HepG2 (cell line): ENCODE data around the gene KMT2B. TPM values are rescaled to one million over a fixed set of nuclear protein-coding genes. Genes with fewer than 3 reads are reported as not detected.

Experiments used
- ATAC-seq: fragments of 200-7000 bp; cut with Tn5 transposase; 3 replicates; pipeline ENCODE4 v1.9.1; 2020; ENCODE audit warnings: mild to moderate bottlenecking, moderate library complexity
- BruUV-seq: library from RNA; stranded (reverse); fragments of 400-500 nt; replicated peaks from 2 replicates; lab custom pipeline; 2021; lab: Mats Ljungman, UMichigan
- CTCF ChIA-PET: fragments of 300-600 bp; formaldehyde crosslinking; extraction: SDS; loops from one replicate; lab custom pipeline; 2021; ENCODE audit warnings: low total read pairs, inconsistent platforms, low intra/inter-chr PET ratio; lab: Yijun Ruan, JAX
- POLR2A ChIA-PET: fragments of 350-600 bp; sonication (Branson Sonifier 250); formaldehyde crosslinking; loops from one replicate; lab custom pipeline; 2020; ENCODE audit warnings: antibody characterized with exemption, inconsistent platforms; lab: Yijun Ruan, JAX
- DNase-seq: peaks from one replicate; pipeline ENCODE4 v3.0.0-alpha.2; 2015; ENCODE audit warnings: low spot score
- FAIRE-seq: peaks from 3 replicates; lab custom pipeline; 2011; peaks lifted over from hg19 to GRCh38; lab: Jason Lieb, UNC
- H2AFZ ChIP-seq: one replicate; pipeline ENCODE4 v1.6.1; 2011; ENCODE audit warnings: low read length, inconsistent platforms
- H3K27ac ChIP-seq: fragments of 300-600 bp; 3 replicates; pipeline ENCODE4 v1.8.0; 2011; ENCODE audit warnings: mixed run types, mild to moderate bottlenecking, mixed read lengths, low read length, inconsistent platforms; ENCODE audit not compliant: insufficient read depth; ENCODE audit errors: extremely low read length
- H3K27me3 ChIP-seq, 2 experiments: fragments of 200-600 bp in 1 of 2; 2 replicates in 1 of 2; 3 replicates in 1 of 2; pipeline versions ENCODE4 v1.6.0 to v1.8.0; 2011; ENCODE audit warnings: low read length in 2 of 2, mild to moderate bottlenecking in 2 of 2, moderate library complexity in 2 of 2, inconsistent platforms in 1 of 2; ENCODE audit not compliant: insufficient read depth in 2 of 2, control insufficient read depth in 1 of 2
- H3K36me3 ChIP-seq, 2 experiments: fragments of 200-600 bp in 1 of 2; replicated peaks in 1 of 2; 2 replicates in 1 of 2; 3 replicates in 1 of 2; pipeline versions ENCODE4 v1.5.1 to v1.8.0; 2011; ENCODE audit warnings: low read length in 2 of 2, inconsistent platforms in 1 of 2; ENCODE audit not compliant: insufficient read depth in 2 of 2, control insufficient read depth in 1 of 2
- H3K4me1 ChIP-seq: 2 replicates; pipeline ENCODE4 v1.5.1; 2012; ENCODE audit warnings: low read length, inconsistent platforms; ENCODE audit not compliant: insufficient read depth
- H3K4me2 ChIP-seq: 2 replicates; pipeline ENCODE4 v1.6.0; 2011; ENCODE audit warnings: low read depth, low read length, inconsistent platforms
- H3K4me3 ChIP-seq, 3 experiments: fragments of 200-600 bp in 1 of 3; sonication (generic), shearing (Covaris generic) in 1 of 3; replicated peaks in 1 of 3; 2 replicates each; pipeline ENCODE4 v1.5.1; 2011 to 2016; ENCODE audit warnings: low read length in 3 of 3, inconsistent platforms in 2 of 3, low read depth in 2 of 3, mild to moderate bottlenecking in 2 of 3, control low read depth in 1 of 3, mixed read lengths in 1 of 3; ENCODE audit not compliant: insufficient read depth in 1 of 3
- H3K79me2 ChIP-seq: one replicate; pipeline ENCODE4 v1.6.1; 2011; ENCODE audit warnings: low read length, inconsistent platforms; ENCODE audit not compliant: insufficient read depth
- H3K9ac ChIP-seq: 2 replicates; pipeline ENCODE4 v1.6.0; 2011; ENCODE audit warnings: mild to moderate bottlenecking, low read depth, low read length, inconsistent platforms; ENCODE audit not compliant: insufficient read depth
- H3K9me3 ChIP-seq: 2 replicates; pipeline ENCODE4 v1.5.1; 2012; ENCODE audit warnings: mild to moderate bottlenecking, low read length
- H4K20me1 ChIP-seq: 2 replicates; pipeline ENCODE4 v1.6.0; 2011; ENCODE audit warnings: inconsistent platforms, mild to moderate bottlenecking, low read length, moderate library complexity; ENCODE audit not compliant: insufficient read depth
- CBX2 ChIP-seq, 2 experiments: fragments of 200-600 bp in 1 of 2; sonication (generic); formaldehyde crosslinking in 1 of 2; IDR thresholded peaks; 2 replicates each; pipeline versions ENCODE4 v1.7.0 to v1.8.1; 2018 to 2022; ENCODE audit warnings: low read depth in 2 of 2, low read length in 1 of 2, mild to moderate bottlenecking in 1 of 2, missing genetic modification reagents in 1 of 2
- CCDC6 ChIP-seq: sonication (generic); formaldehyde crosslinking; IDR thresholded peaks from 2 replicates; pipeline ENCODE4 v1.8.1; 2022; ENCODE audit warnings: mild to moderate bottlenecking, missing genetic modification reagents, moderate library complexity
- HDAC6 ChIP-seq: fragments of 200-600 bp; sonication (generic); IDR thresholded peaks from 2 replicates; pipeline ENCODE4 v1.7.0; 2017; ENCODE audit warnings: mild to moderate bottlenecking, antibody characterized with exemption, low read length, low read depth
- HNF4G ChIP-seq, 2 experiments: sonication (generic) in 1 of 2; formaldehyde crosslinking in 1 of 2; IDR thresholded peaks; 2 replicates each; pipeline versions ENCODE4 v1.4.0 to v1.6.1; 2011 to 2020; ENCODE audit warnings: borderline replicate concordance in 2 of 2, low read depth in 2 of 2, mild to moderate bottlenecking in 2 of 2, low read length in 1 of 2, missing genetic modification reagents in 1 of 2, moderate library complexity in 1 of 2
- HNRNPH1 ChIP-seq: fragments of 200-400 bp; formaldehyde crosslinking; optimal IDR thresholded peaks from 2 replicates; pipeline ENCODE3; 2017; ENCODE audit warnings: mild to moderate bottlenecking, low read depth, low read length
- JUND ChIP-seq: sonication (generic); formaldehyde crosslinking; IDR thresholded peaks from 2 replicates; pipeline ENCODE4 v1.8.0; 2022; ENCODE audit warnings: mild to moderate bottlenecking, missing genetic modification reagents
- SIN3A ChIP-seq: IDR thresholded peaks from 2 replicates; pipeline ENCODE4 v1.6.1; 2011; ENCODE audit warnings: low read depth, mild to moderate bottlenecking, control low read depth, low read length, borderline replicate concordance
- ZBTB38 ChIP-seq: sonication (generic); formaldehyde crosslinking; IDR thresholded peaks from 2 replicates; pipeline ENCODE4 v1.5.1; 2020; ENCODE audit warnings: mild to moderate bottlenecking, missing genetic modification reagents
- ZFYVE20 ChIP-seq: sonication (generic); formaldehyde crosslinking; IDR thresholded peaks from 2 replicates; pipeline ENCODE4 v1.8.0; 2023; ENCODE audit warnings: low read depth, mild to moderate bottlenecking, moderate library complexity, missing genetic modification reagents, borderline replicate concordance
- ZNF17 ChIP-seq: sonication (generic); formaldehyde crosslinking; IDR thresholded peaks from 2 replicates; pipeline ENCODE4 v1.5.0; 2020; ENCODE audit warnings: mild to moderate bottlenecking, missing genetic modification reagents
- ZNF383 ChIP-seq: sonication (generic); formaldehyde crosslinking; IDR thresholded peaks from 2 replicates; pipeline ENCODE4 v1.4.0; 2020; ENCODE audit warnings: missing genetic modification reagents, mild to moderate bottlenecking, borderline replicate concordance
- ZNF598 ChIP-seq: sonication (generic); formaldehyde crosslinking; IDR thresholded peaks from 2 replicates; pipeline ENCODE4 v1.5.1; 2020; ENCODE audit warnings: mild to moderate bottlenecking, missing genetic modification reagents, borderline replicate concordance
- ZNF879 ChIP-seq: sonication (generic); formaldehyde crosslinking; IDR thresholded peaks from 2 replicates; pipeline ENCODE4 v1.8.1; 2023; ENCODE audit warnings: missing genetic modification reagents
- ZSCAN30 ChIP-seq: sonication (generic); formaldehyde crosslinking; IDR thresholded peaks from 2 replicates; pipeline ENCODE4 v1.5.0; 2020; ENCODE audit warnings: mild to moderate bottlenecking, missing genetic modification reagents
- WGBS: methylation state at CpG from one replicate; pipeline ENCODE4 v1.1.6; 2017; ENCODE audit warnings: low lambda C conversion rate; 5-methylcytosine and 5-hydroxymethylcytosine counted together
- in situ Hi-C: cut with HindIII; loops from 2 replicates; pipeline ENCODE4 v1.10.0; 2017; ENCODE audit warnings: low pct_unique_long_range_greater_than_20kb; ENCODE audit not compliant: extremely low pct_ligation_motif_present
- intact Hi-C: fragments of 100-400 bp; cut with micrococcal nuclease; formaldehyde crosslinking; loops from one replicate; pipeline ENCODE4 v1.10.0; 2022; ENCODE audit not compliant: unreplicated experiment
- polyA plus RNA-seq, 8 experiments: library from polyadenylated mRNA; depleted of rRNA in 3 of 8; stranded (reverse) in 7 of 8; unstranded in 1 of 8; fragments of >200 nt; fragmentation: Illumina TruSeq in 4 of 8; extraction: Trizol in 4 of 8; gene quantifications; 2 replicates each; pipeline versions ENCODE4 v1.2.1 to v1.2.3, GENCODE V29; 2011 to 2016; ENCODE audit warnings: low read depth in 4 of 8, missing spikeins in 1 of 8, mixed read lengths in 1 of 8; ENCODE audit not compliant: insufficient read depth in 1 of 8
- total RNA-seq, 5 experiments: library from RNA; depleted of rRNA; stranded (reverse); fragments of >200 nt; fragmentation: Illumina TruSeq; extraction: Trizol; gene quantifications; 2 replicates each; pipeline ENCODE4 v1.2.3, GENCODE V29; 2016; ENCODE audit warnings: low read depth in 1 of 5
- TF ChIP-seq, protein P1 (sequence below): sonication (generic); formaldehyde crosslinking; conservative IDR thresholded peaks from 2 replicates; pipeline ENCODE4 v1.4.0; 2020; ENCODE audit warnings: mild to moderate bottlenecking, missing genetic modification reagents, moderate library complexity
- TF ChIP-seq, protein P2 (sequence below): sonication (generic); formaldehyde crosslinking; IDR thresholded peaks from 2 replicates; pipeline ENCODE4 v1.5.0; 2020; ENCODE audit warnings: missing genetic modification reagents
- TF ChIP-seq, protein P3 (sequence below): sonication (generic); formaldehyde crosslinking; IDR thresholded peaks from 2 replicates; pipeline ENCODE4 v1.8.0; 2022; ENCODE audit warnings: missing genetic modification reagents, mild to moderate bottlenecking, inconsistent platforms, borderline replicate concordance

Gene KMT2B
- total and polyA plus RNA-seq, 2 of the 13 experiments (the other 11 are each of a cell fraction or from before 2014, with no cell fraction given): 6.2 to 16.9 TPM

DNA sequence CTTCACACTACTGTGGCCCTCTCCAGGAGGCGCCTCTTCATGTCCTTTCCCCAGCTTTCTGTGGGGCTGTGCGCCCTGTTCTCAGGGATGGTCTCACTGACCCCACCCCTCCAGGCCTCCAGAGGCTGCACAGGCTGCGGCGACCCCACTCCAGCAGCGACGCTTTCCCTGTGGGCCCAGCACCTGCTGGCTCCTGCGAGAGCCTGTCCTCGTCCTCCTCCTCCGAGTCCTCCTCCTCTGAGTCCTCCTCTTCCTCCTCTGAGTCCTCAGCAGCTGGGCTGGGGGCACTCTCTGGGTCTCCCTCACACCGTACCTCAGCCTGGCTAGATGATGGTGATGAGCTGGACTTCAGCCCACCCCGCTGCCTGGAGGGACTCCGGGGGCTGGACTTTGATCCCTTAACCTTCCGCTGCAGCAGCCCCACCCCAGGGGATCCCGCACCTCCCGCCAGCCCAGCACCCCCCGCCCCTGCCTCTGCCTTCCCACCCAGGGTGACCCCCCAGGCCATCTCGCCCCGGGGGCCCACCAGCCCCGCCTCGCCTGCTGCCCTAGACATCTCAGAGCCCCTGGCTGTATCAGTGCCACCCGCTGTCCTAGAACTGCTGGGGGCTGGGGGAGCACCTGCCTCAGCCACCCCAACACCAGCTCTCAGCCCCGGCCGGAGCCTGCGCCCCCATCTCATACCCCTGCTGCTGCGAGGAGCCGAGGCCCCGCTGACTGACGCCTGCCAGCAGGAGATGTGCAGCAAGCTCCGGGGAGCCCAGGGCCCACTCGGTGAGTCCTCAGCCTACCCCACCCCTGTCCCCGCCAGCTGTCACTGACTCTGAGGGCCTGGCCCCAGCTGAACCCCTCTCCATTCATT, 68.7 kb downstream of the KMT2B start:
- Histone ChIP-seq H3K4me2 (peak overlapping the region; percentile 45), H4K20me1 (no peaks in the 10 kb centered on the region), H3K4me1 (peaks cover 40% of the 10 kb centered on the region), H3K9ac (no peak overlapping the region), H3K9me3 (no peaks in the 10 kb centered on the region), H3K79me2 (no peaks in the 10 kb centered on the region), H3K4me3 (peak overlapping the region in 1 of 3 experiments; percentile 43; a peak in 1 of 6 replicates), H3K36me3 (no peaks in the 10 kb centered on the region; a peak in 1 of 5 replicates), H2AFZ (no peak overlapping the region), H3K27me3 (no peaks in the 10 kb centered on the region), H3K27ac (no peak overlapping the region)
- FAIRE-seq (no peak), DNase-seq (no peak), ATAC-seq (peak; percentile 3; the same call in 2 of the 3 replicates)
- CTCF ChIA-PET: no interaction called here
- WGBS: 55% methylated on average over 21 of the region's 31 CpGs
- POLR2A ChIA-PET: interaction anchor here (1.0 to 1.5 kb wide), 3 partner anchors 39 to 46 kb away, joined by 3 to 5 read pairs (median 4); partner anchors contain the start of genes LIN37 and PSENEN
- in situ Hi-C loops: no loop called here
- no TSS peak for BruUV-seq
- intact Hi-C loops: no loop called here
- peak; percentile 19; the same call in 1 of the 2 replicates for TF ChIP-seq ZBTB38 (CRISPR knock-in tag)
- peak; percentile 83 for TF ChIP-seq HNF4G (IDR thresholded peaks at IDR 0.05; ENCODE audit: borderline replicate concordance, low read depth, low read length)
- peak; percentile 56; the same call in 1 of the 2 replicates for TF ChIP-seq HNF4G (CRISPR knock-in tag; IDR thresholded peaks at IDR 0.05; ENCODE audit: borderline replicate concordance, low read depth)
- no peak for TF ChIP-seq ZFYVE20 (CRISPR knock-in tag)
- TF ChIP-seq HDAC6: no peak
- TF ChIP-seq CBX2 (IDR thresholded peaks at IDR 0.05; ENCODE audit: low read depth, low read length): no peak
- TF ChIP-seq CBX2 (CRISPR knock-in tag; IDR thresholded peaks at IDR 0.05; ENCODE audit: low read depth): no peak
- TF ChIP-seq, protein P1, sequence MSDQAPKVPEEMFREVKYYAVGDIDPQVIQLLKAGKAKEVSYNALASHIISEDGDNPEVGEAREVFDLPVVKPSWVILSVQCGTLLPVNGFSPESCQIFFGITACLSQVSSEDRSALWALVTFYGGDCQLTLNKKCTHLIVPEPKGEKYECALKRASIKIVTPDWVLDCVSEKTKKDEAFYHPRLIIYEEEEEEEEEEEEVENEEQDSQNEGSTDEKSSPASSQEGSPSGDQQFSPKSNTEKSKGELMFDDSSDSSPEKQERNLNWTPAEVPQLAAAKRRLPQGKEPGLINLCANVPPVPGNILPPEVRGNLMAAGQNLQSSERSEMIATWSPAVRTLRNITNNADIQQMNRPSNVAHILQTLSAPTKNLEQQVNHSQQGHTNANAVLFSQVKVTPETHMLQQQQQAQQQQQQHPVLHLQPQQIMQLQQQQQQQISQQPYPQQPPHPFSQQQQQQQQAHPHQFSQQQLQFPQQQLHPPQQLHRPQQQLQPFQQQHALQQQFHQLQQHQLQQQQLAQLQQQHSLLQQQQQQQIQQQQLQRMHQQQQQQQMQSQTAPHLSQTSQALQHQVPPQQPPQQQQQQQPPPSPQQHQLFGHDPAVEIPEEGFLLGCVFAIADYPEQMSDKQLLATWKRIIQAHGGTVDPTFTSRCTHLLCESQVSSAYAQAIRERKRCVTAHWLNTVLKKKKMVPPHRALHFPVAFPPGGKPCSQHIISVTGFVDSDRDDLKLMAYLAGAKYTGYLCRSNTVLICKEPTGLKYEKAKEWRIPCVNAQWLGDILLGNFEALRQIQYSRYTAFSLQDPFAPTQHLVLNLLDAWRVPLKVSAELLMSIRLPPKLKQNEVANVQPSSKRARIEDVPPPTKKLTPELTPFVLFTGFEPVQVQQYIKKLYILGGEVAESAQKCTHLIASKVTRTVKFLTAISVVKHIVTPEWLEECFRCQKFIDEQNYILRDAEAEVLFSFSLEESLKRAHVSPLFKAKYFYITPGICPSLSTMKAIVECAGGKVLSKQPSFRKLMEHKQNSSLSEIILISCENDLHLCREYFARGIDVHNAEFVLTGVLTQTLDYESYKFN: peak; percentile 69
- TF ChIP-seq JUND (CRISPR knock-in tag): no peak
- TF ChIP-seq ZSCAN30 (CRISPR knock-in tag): no peak
- no peak for TF ChIP-seq ZNF383 (CRISPR knock-in tag)
- TF ChIP-seq ZNF17: no peak
- peak; percentile 68; the same call in 1 of the 2 replicates for TF ChIP-seq ZNF598 (CRISPR knock-in tag)
- TF ChIP-seq SIN3A: peak; percentile 27; the same call in 1 of the 2 replicates
- TF ChIP-seq, protein P2, sequence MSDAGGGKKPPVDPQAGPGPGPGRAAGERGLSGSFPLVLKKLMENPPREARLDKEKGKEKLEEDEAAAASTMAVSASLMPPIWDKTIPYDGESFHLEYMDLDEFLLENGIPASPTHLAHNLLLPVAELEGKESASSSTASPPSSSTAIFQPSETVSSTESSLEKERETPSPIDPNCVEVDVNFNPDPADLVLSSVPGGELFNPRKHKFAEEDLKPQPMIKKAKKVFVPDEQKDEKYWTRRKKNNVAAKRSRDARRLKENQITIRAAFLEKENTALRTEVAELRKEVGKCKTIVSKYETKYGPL: no peak
- TF ChIP-seq, protein P3, sequence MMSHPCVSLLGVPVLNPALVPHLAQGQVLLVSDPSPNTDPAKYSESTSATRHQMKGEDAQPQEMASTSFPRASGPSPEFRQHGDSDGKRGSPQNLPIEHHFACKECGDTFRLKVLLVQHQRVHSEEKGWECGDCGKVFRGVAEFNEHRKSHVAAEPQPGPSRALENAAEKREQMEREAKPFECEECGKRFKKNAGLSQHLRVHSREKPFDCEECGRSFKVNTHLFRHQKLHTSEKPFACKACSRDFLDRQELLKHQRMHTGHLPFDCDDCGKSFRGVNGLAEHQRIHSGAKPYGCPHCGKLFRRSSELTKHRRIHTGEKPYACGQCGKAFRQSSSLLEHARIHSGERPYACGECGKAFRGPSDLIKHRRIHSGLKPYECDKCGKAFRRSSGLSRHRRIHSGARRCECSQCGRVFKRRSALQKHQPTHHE (CRISPR knock-in tag): no peak
- no peak for TF ChIP-seq HNRNPH1
- TF ChIP-seq ZNF879: no peak
- TF ChIP-seq CCDC6 (CRISPR knock-in tag): no peak
